Keratinocyte (primary cell): Measurements from ENCODE around the gene ATAD3A.

ENCODE experiments used
- EZH2 ChIP-seq: IDR thresholded peaks from one replicate; pipeline ENCODE4 v1.6.1; 2012; ENCODE audit warnings: inconsistent platforms, mild to moderate bottlenecking, low read length, moderate library complexity
- TF ChIP-seq, protein P1 (sequence below), 3 experiments: IDR thresholded peaks in 1 of 3; conservative IDR thresholded peaks in 1 of 3; optimal IDR thresholded peaks in 1 of 3; 2 replicates in 2 of 3; 3 replicates in 1 of 3; pipeline versions ENCODE3 to v1.5.1; 2011; ENCODE audit warnings: low read length in 3 of 3, mild to moderate bottlenecking in 3 of 3, moderate library complexity in 2 of 3, control low read depth in 1 of 3, inconsistent platforms in 1 of 3; ENCODE audit not compliant: insufficient read depth in 2 of 3; ENCODE audit errors: extremely low read depth in 1 of 3

DNA sequence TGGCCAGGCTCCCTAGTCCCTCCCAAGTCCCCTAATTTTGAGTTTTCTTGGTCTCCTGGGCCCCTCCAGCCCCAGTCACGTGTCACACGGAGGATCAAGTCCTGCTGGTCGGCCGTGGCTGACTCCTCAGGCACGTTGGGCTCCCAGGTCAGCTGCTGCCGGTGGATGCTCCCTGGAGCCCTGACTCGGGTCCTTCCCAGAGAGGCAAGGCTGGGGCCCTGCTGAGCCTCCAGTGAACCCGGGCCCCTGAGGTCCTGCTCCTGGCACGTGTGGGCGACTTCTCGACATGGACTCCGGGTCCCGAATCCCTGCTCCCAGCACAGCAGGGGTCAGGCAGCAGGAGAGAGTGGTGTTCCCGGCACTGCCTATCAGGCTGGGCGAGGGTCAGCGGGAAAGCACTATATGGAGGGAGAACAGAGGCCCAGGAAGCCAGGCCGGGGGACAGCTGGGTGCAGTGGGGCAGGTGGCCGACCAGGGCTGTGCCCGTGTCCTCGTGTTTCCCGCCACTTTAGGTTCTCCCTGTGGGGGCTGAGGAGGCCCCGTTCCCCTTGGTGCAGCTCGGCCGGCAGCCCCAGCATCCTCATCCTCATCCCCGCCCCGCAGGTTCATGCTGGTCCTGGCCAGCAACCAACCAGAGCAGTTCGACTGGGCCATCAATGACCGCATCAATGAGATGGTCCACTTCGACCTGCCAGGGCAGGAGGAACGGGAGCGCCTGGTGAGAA is 15.3 kb downstream of the ATAD3A start:
- TF ChIP-seq, protein P1, sequence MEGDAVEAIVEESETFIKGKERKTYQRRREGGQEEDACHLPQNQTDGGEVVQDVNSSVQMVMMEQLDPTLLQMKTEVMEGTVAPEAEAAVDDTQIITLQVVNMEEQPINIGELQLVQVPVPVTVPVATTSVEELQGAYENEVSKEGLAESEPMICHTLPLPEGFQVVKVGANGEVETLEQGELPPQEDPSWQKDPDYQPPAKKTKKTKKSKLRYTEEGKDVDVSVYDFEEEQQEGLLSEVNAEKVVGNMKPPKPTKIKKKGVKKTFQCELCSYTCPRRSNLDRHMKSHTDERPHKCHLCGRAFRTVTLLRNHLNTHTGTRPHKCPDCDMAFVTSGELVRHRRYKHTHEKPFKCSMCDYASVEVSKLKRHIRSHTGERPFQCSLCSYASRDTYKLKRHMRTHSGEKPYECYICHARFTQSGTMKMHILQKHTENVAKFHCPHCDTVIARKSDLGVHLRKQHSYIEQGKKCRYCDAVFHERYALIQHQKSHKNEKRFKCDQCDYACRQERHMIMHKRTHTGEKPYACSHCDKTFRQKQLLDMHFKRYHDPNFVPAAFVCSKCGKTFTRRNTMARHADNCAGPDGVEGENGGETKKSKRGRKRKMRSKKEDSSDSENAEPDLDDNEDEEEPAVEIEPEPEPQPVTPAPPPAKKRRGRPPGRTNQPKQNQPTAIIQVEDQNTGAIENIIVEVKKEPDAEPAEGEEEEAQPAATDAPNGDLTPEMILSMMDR (optimal IDR thresholded peaks at IDR 0.05 in 1 of 3, IDR thresholded peaks at IDR 0.05 in 1 of 3, conservative IDR thresholded peaks at IDR 0.05 in 1 of 3; ENCODE audit: extremely low read depth in 1 of 3, insufficient read depth in 2 of 3, low read length in 3 of 3): no peak
- no peak for TF ChIP-seq EZH2
